Stomach (tissue), 4 donors: ENCODE data around the gene PRR5.

ENCODE experiments used
- CTCF ChIP-seq, 7 experiments: fragments of 450-650 bp in 4 of 7; fragments of 200-600 bp in 3 of 7; sonication (generic) in 3 of 7; IDR thresholded peaks; one replicate each; pipeline ENCODE4 v1.5.1; 2016 to 2019; ENCODE audit warnings: antibody characterized with exemption in 7 of 7, control low read depth in 2 of 7, mild to moderate bottlenecking in 1 of 7
- POLR2AphosphoS5 ChIP-seq, 3 donors: sonication (generic); formaldehyde crosslinking; IDR thresholded peaks; one replicate each; pipeline ENCODE4 v1.6.1; 2016; ENCODE audit warnings: antibody characterized with exemption in 3 of 3

DNA sequence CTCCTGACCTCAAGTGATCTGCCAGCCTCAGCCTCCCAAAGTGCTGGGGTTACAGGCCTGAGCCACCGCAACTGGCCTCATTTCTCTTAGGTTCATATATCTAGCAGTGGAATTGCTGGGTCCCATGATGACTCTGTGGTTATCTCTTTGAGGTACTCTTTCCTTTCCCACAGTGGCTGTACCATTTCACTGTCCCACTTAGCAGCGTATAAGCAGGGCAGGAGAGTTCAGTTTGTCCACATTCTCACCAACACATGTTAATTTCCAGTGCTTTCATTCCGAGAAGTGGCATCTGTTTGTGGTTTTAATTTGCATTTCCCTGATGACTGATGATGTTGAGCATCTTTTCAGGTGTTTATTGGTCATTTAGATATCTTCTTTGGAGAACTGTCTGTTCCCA lies 16.4 kb downstream of the PRR5 start:
- TF ChIP-seq CTCF (IDR thresholded peaks at IDR 0.05) (no peak), POLR2AphosphoS5 (IDR thresholded peaks at IDR 0.05) (no peak)
